OCI-LY1 (cell line): ENCODE measurements around the gene C1orf105.

ENCODE experiments used
- H2AFZ ChIP-seq: fragments of 200-600 bp; sonication (generic), shearing (Covaris generic); 2 replicates; pipeline ENCODE4 v1.6.0; 2014; ENCODE audit warnings: antibody characterized with exemption, mild to moderate bottlenecking, low read length
- H3F3A ChIP-seq: fragments of 200-600 bp; sonication (generic), shearing (Covaris generic); 2 replicates; pipeline ENCODE4 v1.6.0; 2014; ENCODE audit warnings: mild to moderate bottlenecking, antibody characterized with exemption, low read length, moderate library complexity; ENCODE audit not compliant: insufficient read depth
- H3K27ac ChIP-seq: fragments of 200-600 bp; sonication (generic); 2 replicates; pipeline ENCODE4 v1.5.1; 2014; ENCODE audit warnings: low read length, mixed run types, mild to moderate bottlenecking, low read depth; ENCODE audit not compliant: poor library complexity, severe bottlenecking
- H3K27me3 ChIP-seq: fragments of 200-600 bp; sonication (generic); 2 replicates; pipeline ENCODE4 v1.6.0; 2014; ENCODE audit warnings: antibody characterized with exemption, mild to moderate bottlenecking, low read length, moderate library complexity; ENCODE audit not compliant: insufficient read depth
- H3K36me3 ChIP-seq: fragments of 200-600 bp; sonication (generic); 2 replicates; pipeline ENCODE4 v1.6.1; 2014; ENCODE audit warnings: mild to moderate bottlenecking, antibody characterized with exemption, low read length, moderate library complexity, mixed read lengths; ENCODE audit not compliant: insufficient read depth
- H3K4me1 ChIP-seq: fragments of 200-600 bp; sonication (generic); 2 replicates; pipeline ENCODE4 v1.5.1; 2014; ENCODE audit warnings: mild to moderate bottlenecking, low read length, moderate library complexity; ENCODE audit not compliant: insufficient read depth, severe bottlenecking
- H3K4me2 ChIP-seq: fragments of 200-600 bp; sonication (generic), shearing (Covaris generic); 2 replicates; pipeline ENCODE4 v1.6.1; 2014; ENCODE audit warnings: low read length
- H3K4me3 ChIP-seq: fragments of 200-600 bp; sonication (generic); 2 replicates; pipeline ENCODE4 v1.5.1; 2014; ENCODE audit warnings: low read length, low read depth, mild to moderate bottlenecking, mixed read lengths; ENCODE audit not compliant: poor library complexity, severe bottlenecking
- H3K79me2 ChIP-seq: fragments of 200-600 bp; shearing (Covaris generic); 2 replicates; pipeline ENCODE4 v1.6.1; 2016; ENCODE audit warnings: mixed run types, low read length, mixed read lengths; ENCODE audit not compliant: insufficient read depth
- H3K9ac ChIP-seq: fragments of 200-600 bp; sonication (generic), shearing (Covaris generic); 2 replicates; pipeline ENCODE4 v1.6.1; 2014; ENCODE audit warnings: mild to moderate bottlenecking, low read length, mixed read lengths
- H3K9me2 ChIP-seq: fragments of 200-600 bp; sonication (generic), shearing (Covaris generic); 2 replicates; pipeline ENCODE4 v1.6.1; 2014; ENCODE audit warnings: low read depth, mild to moderate bottlenecking, low read length, mixed read lengths
- H3K9me3 ChIP-seq: fragments of 200-600 bp; shearing (Covaris generic); 2 replicates; pipeline ENCODE4 v1.6.1; 2014; ENCODE audit warnings: low read length, mixed read lengths
- H4K20me1 ChIP-seq: fragments of 200-600 bp; sonication (generic), shearing (Covaris generic); 2 replicates; pipeline ENCODE4 v1.6.0; 2016; ENCODE audit warnings: mild to moderate bottlenecking, low read length; ENCODE audit not compliant: insufficient read depth
- CTCF ChIP-seq: fragments of 200-600 bp; sonication (generic), shearing (Covaris generic); IDR thresholded peaks from 2 replicates; pipeline ENCODE4 v1.5.1; 2017; ENCODE audit warnings: mild to moderate bottlenecking, antibody characterized with exemption, low read length, moderate library complexity, mixed read lengths
- EZH2 ChIP-seq: fragments of 200-600 bp; sonication (generic), shearing (Covaris generic); IDR thresholded peaks from 2 replicates; pipeline ENCODE4 v1.8.0; 2017; ENCODE audit warnings: borderline replicate concordance, mixed run types, mild to moderate bottlenecking, antibody characterized with exemption, low read length, moderate library complexity, mixed read lengths

Gene C1orf105

DNA sequence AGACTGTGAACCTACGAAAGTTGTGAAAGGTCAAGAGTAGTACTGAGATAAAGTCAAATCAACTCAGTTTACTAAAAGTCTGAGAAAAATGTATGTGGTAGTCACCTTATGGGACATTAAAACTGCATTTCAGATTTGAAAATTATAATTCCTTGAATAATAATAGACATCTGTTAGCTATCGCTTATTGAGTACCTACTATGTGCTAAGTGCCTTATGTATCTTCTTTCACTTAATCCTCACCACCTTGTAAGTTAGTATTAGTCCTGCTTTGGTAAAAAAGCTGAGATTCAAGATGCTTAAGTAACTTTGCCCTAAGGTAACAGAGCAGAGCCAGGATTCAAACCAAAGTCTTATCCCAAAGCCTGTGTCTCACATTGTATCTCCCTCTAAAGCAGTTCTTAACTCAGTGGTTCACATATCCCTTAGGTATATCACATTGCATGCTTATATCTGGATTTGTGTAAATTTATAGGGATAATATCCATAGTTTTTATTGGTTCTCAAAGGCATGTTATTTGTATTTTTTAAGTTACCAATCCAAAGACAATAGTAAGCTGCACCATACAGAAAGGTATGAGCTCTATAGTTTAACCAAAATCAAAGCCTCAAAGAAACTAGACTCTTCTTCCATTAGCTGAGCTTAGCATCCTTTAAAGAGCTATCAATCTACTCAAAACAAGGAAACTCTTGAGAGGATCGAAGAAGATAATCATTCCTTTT, 22.5 kb downstream of the C1orf105 start:
- Histone ChIP-seq H2AFZ (peak overlapping the region; percentile 36; the same call in 1 of the 2 replicates), H3K27ac (no peak overlapping the region), H3K4me3 (peak overlapping the region; percentile 72)

DNA sequence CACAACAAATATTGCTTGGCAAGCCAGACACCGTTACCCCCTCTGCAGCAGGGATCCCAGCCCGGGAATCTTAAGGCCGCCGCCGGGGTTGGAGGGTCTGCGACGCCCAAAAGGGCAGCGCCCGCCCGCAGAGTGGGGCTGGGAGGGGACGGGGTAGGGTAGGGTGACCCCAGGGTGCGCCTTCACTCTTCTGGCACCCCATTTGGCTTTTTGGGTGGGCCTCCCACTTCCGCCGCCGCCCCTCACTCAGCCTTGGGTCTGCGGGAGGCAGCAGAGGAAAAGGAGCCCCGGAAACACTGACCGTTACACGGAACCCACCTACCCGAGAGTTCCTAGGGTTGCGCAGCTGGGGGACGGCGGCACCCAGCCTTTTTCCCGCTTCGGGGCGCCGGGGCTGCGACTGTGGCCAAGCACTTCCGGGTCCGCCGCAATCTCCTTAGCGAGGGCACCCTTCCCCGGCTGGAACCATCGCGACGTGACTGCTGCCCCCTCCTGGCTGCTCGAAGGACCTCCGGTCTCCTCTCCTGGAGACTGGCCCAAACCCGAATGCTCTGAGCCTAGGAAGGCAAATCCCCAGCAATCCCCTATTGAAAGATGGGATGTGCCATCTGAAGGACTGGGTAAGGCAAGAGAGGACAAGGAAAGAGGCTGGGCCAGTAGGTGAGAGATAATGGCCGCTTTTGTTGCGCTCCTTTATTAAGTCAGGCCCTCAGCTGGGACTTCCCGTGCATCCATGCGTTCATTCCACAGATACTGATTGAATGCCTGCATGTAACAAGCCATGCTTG, 23.4 kb downstream of the C1orf105 start, which contains the start of gene PIGC:
TSS of gene PIGC (minus strand) at position 404 of the 788 bp plus-strand sequence. CDS start 1,447 bp downstream, outside the sequence.
- peak within 1 kb of the TSS; percentile 57; the same call in 1 of the 2 replicates for H2AFZ ChIP-seq
- peaks cover 17% of the 10 kb centered on the region for H3K4me1 ChIP-seq
- no peaks in the 10 kb centered on the region for H3K27me3 ChIP-seq
- no peaks in the 10 kb centered on the region for H3K9me2 ChIP-seq
- H3K4me3 ChIP-seq, result peak within 1 kb of the TSS; percentile 72
- H4K20me1 ChIP-seq, result no peaks in the 10 kb centered on the region
- H3K9me3 ChIP-seq, result no peaks in the 10 kb centered on the region
- H3K9ac ChIP-seq, result peak within 1 kb of the TSS; percentile 80
- H3K79me2 ChIP-seq, result no peaks in the 10 kb centered on the region
- peaks cover 16% of the 10 kb centered on the region for H3K36me3 ChIP-seq
- H3F3A ChIP-seq, result no peaks in the 10 kb centered on the region
- H3K4me2 ChIP-seq, result peak within 1 kb of the TSS; percentile 83
- H3K27ac ChIP-seq, result no peak within 1 kb of the TSS
- TF ChIP-seq EZH2, result no peak
- TF ChIP-seq CTCF, result peak; percentile 83

More for the DNA sequence above, 22.5 kb downstream of the C1orf105 start:
- Histone ChIP-seq H3K27me3 (no peaks in the 10 kb centered on the region), H3K79me2 (no peaks in the 10 kb centered on the region), H3K4me2 (peak overlapping the region; percentile 83), H3F3A (no peaks in the 10 kb centered on the region), H3K9me2 (no peaks in the 10 kb centered on the region), H3K9me3 (no peaks in the 10 kb centered on the region), H4K20me1 (no peaks in the 10 kb centered on the region), H3K4me1 (peaks cover 17% of the 10 kb centered on the region), H3K36me3 (peaks cover 16% of the 10 kb centered on the region), H3K9ac (peak overlapping the region; percentile 80)
- no peak for TF ChIP-seq EZH2

- Histone ChIP-seq H3K36me3 (peaks cover 9% of the 10 kb centered on the region), H3K9ac (no peak overlapping the region), H3K27ac (no peak overlapping the region), H3K9me2 (no peaks in the 10 kb centered on the region), H3K27me3 (no peaks in the 10 kb centered on the region), H3K79me2 (no peaks in the 10 kb centered on the region), H3F3A (no peaks in the 10 kb centered on the region), H3K4me1 (peaks cover 39% of the 10 kb centered on the region), H3K4me3 (no peak overlapping the region), H3K4me2 (no peak overlapping the region), H4K20me1 (no peaks in the 10 kb centered on the region), H3K9me3 (no peaks in the 10 kb centered on the region), H2AFZ (no peak overlapping the region)
- no peak for TF ChIP-seq CTCF
- no peak for TF ChIP-seq EZH2
Measured at GRCh38 chr1:172446547-172446946, 26.1 kb downstream of the C1orf105 start.
